Neutrophil (primary cell): Measurements from ENCODE around the gene PLA2G4A.

ENCODE experiments used
- H3K27ac ChIP-seq: fragments of 200-600 bp; sonication (generic); 2 replicates; pipeline ENCODE4 v1.5.1; 2016; ENCODE audit warnings: mild to moderate bottlenecking, moderate library complexity
- H3K27me3 ChIP-seq: fragments of 200-600 bp; sonication (generic); 2 replicates; pipeline ENCODE4 v1.6.0; 2016; ENCODE audit warnings: mild to moderate bottlenecking
- H3K36me3 ChIP-seq: fragments of 200-600 bp; sonication (generic); 2 replicates; pipeline ENCODE4 v1.5.1; 2017
- H3K4me1 ChIP-seq, 2 experiments: fragments of 200-600 bp in 1 of 2; sonication (generic) in 1 of 2; 1 replicate in 1 of 2; 2 replicates in 1 of 2; pipeline versions ENCODE4 v1.5.1 to v1.6.1; 2013 to 2016; ENCODE audit warnings: low read depth in 1 of 2, low read length in 1 of 2, mild to moderate bottlenecking in 1 of 2, moderate library complexity in 1 of 2; ENCODE audit not compliant: control insufficient read depth in 1 of 2, insufficient read depth in 1 of 2
- H3K4me3 ChIP-seq, 2 experiments: fragments of 200-600 bp in 1 of 2; sonication (generic) in 1 of 2; 1 replicate in 1 of 2; 2 replicates in 1 of 2; pipeline ENCODE4 v1.5.1; 2013 to 2016; ENCODE audit warnings: low read depth in 1 of 2, low read length in 1 of 2, mild to moderate bottlenecking in 1 of 2, moderate library complexity in 1 of 2
- H3K9me3 ChIP-seq: fragments of 200-600 bp; sonication (generic); 2 replicates; pipeline ENCODE4 v1.5.1; 2016
- TF ChIP-seq, protein P1 (sequence below): fragments of 200-600 bp; sonication (generic); IDR thresholded peaks from 2 replicates; pipeline ENCODE4 v1.5.1; 2016; ENCODE audit warnings: antibody characterized with exemption

Gene PLA2G4A

DNA sequence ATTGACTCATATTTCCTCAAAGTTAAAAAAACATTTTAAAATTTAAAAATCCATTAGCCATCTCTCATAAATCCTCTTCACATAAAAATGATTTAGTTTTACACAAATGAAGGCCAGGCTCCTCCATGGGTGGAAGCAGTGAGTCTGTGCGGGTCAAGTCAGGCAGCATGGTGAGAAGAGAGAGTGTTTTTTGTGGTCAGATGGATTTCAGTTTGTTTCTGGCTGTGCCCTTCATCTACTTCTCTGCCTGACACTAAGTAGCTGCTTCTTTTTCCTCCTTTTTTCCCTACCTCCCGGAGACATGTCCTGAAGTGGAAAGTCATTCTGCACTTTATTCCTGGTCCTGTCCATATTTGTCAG, 10.3 kb downstream of the PLA2G4A start:
- Histone ChIP-seq H3K27ac (peak overlapping the region; percentile 74), H3K27me3 (no peaks in the 10 kb centered on the region), H3K9me3 (no peaks in the 10 kb centered on the region), H3K36me3 (no peaks in the 10 kb centered on the region), H3K4me1 (peaks cover 30 to 33% of the 10 kb centered on the region in 2 experiments), H3K4me3 (peak overlapping the region in 1 of 2 experiments; percentile 16)
- TF ChIP-seq, protein P1, sequence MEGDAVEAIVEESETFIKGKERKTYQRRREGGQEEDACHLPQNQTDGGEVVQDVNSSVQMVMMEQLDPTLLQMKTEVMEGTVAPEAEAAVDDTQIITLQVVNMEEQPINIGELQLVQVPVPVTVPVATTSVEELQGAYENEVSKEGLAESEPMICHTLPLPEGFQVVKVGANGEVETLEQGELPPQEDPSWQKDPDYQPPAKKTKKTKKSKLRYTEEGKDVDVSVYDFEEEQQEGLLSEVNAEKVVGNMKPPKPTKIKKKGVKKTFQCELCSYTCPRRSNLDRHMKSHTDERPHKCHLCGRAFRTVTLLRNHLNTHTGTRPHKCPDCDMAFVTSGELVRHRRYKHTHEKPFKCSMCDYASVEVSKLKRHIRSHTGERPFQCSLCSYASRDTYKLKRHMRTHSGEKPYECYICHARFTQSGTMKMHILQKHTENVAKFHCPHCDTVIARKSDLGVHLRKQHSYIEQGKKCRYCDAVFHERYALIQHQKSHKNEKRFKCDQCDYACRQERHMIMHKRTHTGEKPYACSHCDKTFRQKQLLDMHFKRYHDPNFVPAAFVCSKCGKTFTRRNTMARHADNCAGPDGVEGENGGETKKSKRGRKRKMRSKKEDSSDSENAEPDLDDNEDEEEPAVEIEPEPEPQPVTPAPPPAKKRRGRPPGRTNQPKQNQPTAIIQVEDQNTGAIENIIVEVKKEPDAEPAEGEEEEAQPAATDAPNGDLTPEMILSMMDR = no peak

DNA sequence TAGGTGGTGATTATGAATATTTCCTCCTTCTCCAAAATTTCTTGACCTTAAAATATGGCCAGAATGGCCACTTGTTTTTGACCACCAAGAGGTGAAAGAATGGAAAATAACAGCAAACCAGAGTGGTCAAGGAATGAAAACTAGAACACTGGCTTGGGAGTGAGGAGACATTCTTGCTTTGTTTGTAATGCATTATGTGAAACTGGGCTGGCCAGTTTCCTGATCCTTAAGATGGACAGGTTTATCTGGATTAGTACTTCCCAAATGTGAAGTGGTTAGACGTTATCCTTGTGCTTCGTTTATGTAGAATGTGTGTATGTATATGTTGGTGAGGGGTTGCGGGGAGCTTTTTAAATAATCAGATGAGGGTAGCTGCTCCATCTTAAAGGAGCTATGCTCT, 12.8 kb downstream of the PLA2G4A start:
- H3K9me3 ChIP-seq = no peaks in the 10 kb centered on the region
- TF ChIP-seq, protein P1 = no peak
- H3K27ac ChIP-seq = no peak overlapping the region
- H3K4me1 ChIP-seq = peaks cover 28 to 30% of the 10 kb centered on the region in 2 experiments
- no peaks in the 10 kb centered on the region for H3K27me3 ChIP-seq
- no peaks in the 10 kb centered on the region for H3K36me3 ChIP-seq
- H3K4me3 ChIP-seq = no peak overlapping the region

DNA sequence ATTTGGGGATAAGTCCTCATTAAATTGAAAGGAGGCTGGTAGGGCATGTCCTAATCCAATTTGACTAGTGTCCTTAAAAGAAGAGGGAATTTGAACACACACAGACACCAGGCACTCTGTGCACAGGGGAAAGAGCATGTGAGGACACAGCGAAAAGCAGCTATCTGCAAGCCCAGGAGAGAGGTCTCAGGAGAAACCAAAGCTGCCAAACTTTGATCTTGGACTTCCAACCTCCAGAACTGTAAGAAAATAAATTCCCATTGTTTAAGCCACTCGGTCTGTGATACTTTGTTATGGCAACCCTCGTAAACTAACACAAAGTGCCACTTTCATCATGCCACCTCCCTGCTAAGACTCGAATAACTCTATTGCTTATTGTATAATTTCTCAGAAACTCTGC, 13.8 kb downstream of the PLA2G4A start:
- no peaks in the 10 kb centered on the region for H3K27me3 ChIP-seq
- no peaks in the 10 kb centered on the region for H3K9me3 ChIP-seq
- H3K36me3 ChIP-seq = no peaks in the 10 kb centered on the region
- no peak overlapping the region for H3K27ac ChIP-seq
- no peak overlapping the region for H3K4me3 ChIP-seq
- TF ChIP-seq, protein P1 = no peak
- peaks cover 28 to 30% of the 10 kb centered on the region in 2 experiments for H3K4me1 ChIP-seq

DNA sequence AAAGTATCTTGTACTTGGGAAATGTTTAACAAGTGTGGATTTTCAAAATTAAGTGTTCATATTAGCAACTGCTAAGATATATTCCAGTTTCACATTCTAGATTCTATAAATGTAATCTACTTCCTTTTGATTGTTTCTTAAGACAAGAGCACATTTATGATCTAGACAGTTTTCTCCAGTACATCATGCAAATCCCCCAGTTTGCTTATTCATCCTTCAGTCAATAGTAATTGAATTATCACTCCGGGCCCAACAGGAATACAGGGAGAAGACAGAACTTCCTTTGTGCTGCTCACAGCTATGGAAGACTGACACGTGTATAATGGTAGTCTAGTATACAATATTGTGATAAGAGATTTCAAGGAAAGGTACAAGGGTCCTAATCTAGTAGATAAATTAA, 14.5 kb downstream of the PLA2G4A start:
- Histone ChIP-seq H3K27me3 (no peaks in the 10 kb centered on the region), H3K9me3 (no peaks in the 10 kb centered on the region), H3K4me1 (peaks cover 21 to 23% of the 10 kb centered on the region in 2 experiments), H3K36me3 (no peaks in the 10 kb centered on the region), H3K4me3 (no peak overlapping the region), H3K27ac (no peak overlapping the region)
- TF ChIP-seq, protein P1 = no peak

- Histone ChIP-seq H3K27me3 (no peaks in the 10 kb centered on the region), H3K4me3 (no peak overlapping the region), H3K4me1 (peaks cover 16 to 18% of the 10 kb centered on the region in 2 experiments), H3K36me3 (no peaks in the 10 kb centered on the region), H3K27ac (no peak overlapping the region), H3K9me3 (no peaks in the 10 kb centered on the region)
- TF ChIP-seq, protein P1 = no peak
These were observed 15.2 kb downstream of the PLA2G4A start for GRCh38 chr1:186843931-186844330.
